Vagina (tissue), 2 donors: Measurements from ENCODE around the gene SLC1A2. TPM values are rescaled to one million over a fixed set of nuclear protein-coding genes. Genes with fewer than 3 reads are reported as not detected.

ENCODE experiments used
- DNase-seq, 2 donors: peaks; one replicate each; pipeline ENCODE4 v3.0.0-alpha.2; 2017; ENCODE audit errors: extremely low spot score in 2 of 2
- H3K27ac ChIP-seq: fragments of 200-600 bp; sonication (generic); one replicate; pipeline ENCODE4 v1.5.1; 2019
- H3K27me3 ChIP-seq: fragments of 200-600 bp; sonication (generic); one replicate; pipeline ENCODE4 v1.5.1; 2019
- H3K36me3 ChIP-seq, 2 donors: fragments of 200-600 bp; sonication (generic); one replicate each; pipeline ENCODE4 v1.5.1; 2017 to 2019
- H3K4me1 ChIP-seq: fragments of 200-600 bp; sonication (generic); one replicate; pipeline ENCODE4 v1.5.1; 2019
- H3K4me3 ChIP-seq, 2 donors: fragments of 200-600 bp; sonication (generic); 1 replicate in 1 of 2; 2 replicates in 1 of 2; pipeline ENCODE4 v1.5.1; 2016 to 2019
- H3K9me3 ChIP-seq: fragments of 200-600 bp; sonication (generic); one replicate; pipeline ENCODE4 v1.5.1; 2019
- CTCF ChIP-seq, 3 experiments: fragments of 450-650 bp in 2 of 3; fragments of 200-600 bp in 1 of 3; sonication (generic) in 1 of 3; IDR thresholded peaks; one replicate each; pipeline ENCODE4 v1.5.1; 2017 to 2019; ENCODE audit warnings: antibody characterized with exemption in 3 of 3, mild to moderate bottlenecking in 2 of 3, moderate library complexity in 2 of 3
- POLR2A ChIP-seq, 2 donors: fragments of 450-650 bp; IDR thresholded peaks; one replicate each; pipeline ENCODE4 v1.6.1; 2017; ENCODE audit warnings: antibody characterized with exemption in 2 of 2, mild to moderate bottlenecking in 2 of 2, moderate library complexity in 2 of 2
- POLR2AphosphoS5 ChIP-seq, 2 donors: sonication (generic); formaldehyde crosslinking; IDR thresholded peaks; one replicate each; pipeline ENCODE4 v1.9.0; 2017; ENCODE audit warnings: antibody characterized with exemption in 2 of 2, mild to moderate bottlenecking in 2 of 2, low read depth in 1 of 2; ENCODE audit not compliant: insufficient read depth in 1 of 2
- intact Hi-C: fragments of 100-400 bp; cut with DNase I; formaldehyde crosslinking; loops from one replicate; pipeline ENCODE4 v1.15.1; 2023
- total RNA-seq: library from RNA; depleted of rRNA; stranded (reverse); fragments of >200 nt; gene quantifications from one replicate; pipeline ENCODE4 v1.2.3, GENCODE V29; 2016

SLC1A2 gene
- total RNA-seq, 1 donor from 2014 or later, result 4.7 TPM

- Histone ChIP-seq H3K4me3 (no peak overlapping the region), H3K9me3 (no peaks in the 10 kb centered on the region), H3K27me3 (no peaks in the 10 kb centered on the region), H3K4me1 (no peaks in the 10 kb centered on the region), H3K27ac (no peak overlapping the region), H3K36me3 (peaks cover 0 to 19% of the 10 kb centered on the region in 2 donors)
- intact Hi-C loops, result no loop called here
- DNase-seq, result no peak
- no peak for TF ChIP-seq POLR2A (IDR thresholded peaks at IDR 0.05)
- TF ChIP-seq CTCF (IDR thresholded peaks at IDR 0.05), result no peak
- no peak for TF ChIP-seq POLR2AphosphoS5 (IDR thresholded peaks at IDR 0.05; ENCODE audit: insufficient read depth in 1 of 2, low read depth in 1 of 2)
These were observed 13.1 kb upstream of the SLC1A2 start for GRCh38 chr11:35432464-35432863.

- DNase-seq, result no peak
- no peak for TF ChIP-seq POLR2A (IDR thresholded peaks at IDR 0.05)
- no peak for TF ChIP-seq CTCF (IDR thresholded peaks at IDR 0.05)
- no peak for TF ChIP-seq POLR2AphosphoS5 (IDR thresholded peaks at IDR 0.05; ENCODE audit: insufficient read depth in 1 of 2, low read depth in 1 of 2)
- Histone ChIP-seq H3K4me3 (no peak overlapping the region), H3K27ac (no peak overlapping the region), H3K36me3 (peaks cover 0 to 4% of the 10 kb centered on the region in 2 donors), H3K4me1 (no peaks in the 10 kb centered on the region), H3K9me3 (no peaks in the 10 kb centered on the region), H3K27me3 (no peaks in the 10 kb centered on the region)
- intact Hi-C loops, result no loop called here
These were observed 7.7 kb upstream of the SLC1A2 start for GRCh38 chr11:35427071-35427470.

- intact Hi-C loops, result no loop called here
- no peaks in the 10 kb centered on the region for H3K9me3 ChIP-seq
- no peaks in the 10 kb centered on the region for H3K4me1 ChIP-seq
- no peak overlapping the region for H3K27ac ChIP-seq
- TF ChIP-seq POLR2AphosphoS5 (IDR thresholded peaks at IDR 0.05; ENCODE audit: insufficient read depth in 1 of 2, low read depth in 1 of 2), result no peak
- TF ChIP-seq POLR2A (IDR thresholded peaks at IDR 0.05), result no peak
- TF ChIP-seq CTCF (IDR thresholded peaks at IDR 0.05), result no peak
- no peaks in the 10 kb centered on the region for H3K27me3 ChIP-seq
- H3K4me3 ChIP-seq, result no peak overlapping the region
- no peak for DNase-seq
- no peaks in the 10 kb centered on the region for H3K36me3 ChIP-seq
These were observed 7.0 kb upstream of the SLC1A2 start for GRCh38 chr11:35426351-35426750.

- Histone ChIP-seq H3K4me3 (no peak overlapping the region), H3K36me3 (no peaks in the 10 kb centered on the region), H3K4me1 (no peaks in the 10 kb centered on the region), H3K9me3 (no peaks in the 10 kb centered on the region), H3K27ac (no peak overlapping the region), H3K27me3 (no peaks in the 10 kb centered on the region)
- DNase-seq, result no peak
- TF ChIP-seq CTCF (IDR thresholded peaks at IDR 0.05), result no peak
- no peak for TF ChIP-seq POLR2A (IDR thresholded peaks at IDR 0.05)
- TF ChIP-seq POLR2AphosphoS5 (IDR thresholded peaks at IDR 0.05; ENCODE audit: insufficient read depth in 1 of 2, low read depth in 1 of 2), result no peak
- intact Hi-C loops, result no loop called here
These were observed 6.3 kb upstream of the SLC1A2 start for GRCh38 chr11:35425603-35426212.

GRCh38 chr11:35424157-35424940, 5.0 kb upstream of the SLC1A2 start:
- Histone ChIP-seq H3K27me3 (no peaks in the 10 kb centered on the region), H3K4me1 (peaks cover 11% of the 10 kb centered on the region), H3K9me3 (no peaks in the 10 kb centered on the region), H3K27ac (no peak overlapping the region), H3K36me3 (no peaks in the 10 kb centered on the region), H3K4me3 (no peak overlapping the region)
- intact Hi-C loops, result no loop called here
- no peak for TF ChIP-seq POLR2AphosphoS5 (IDR thresholded peaks at IDR 0.05; ENCODE audit: insufficient read depth in 1 of 2, low read depth in 1 of 2)
- no peak for TF ChIP-seq CTCF (IDR thresholded peaks at IDR 0.05)
- no peak for TF ChIP-seq POLR2A (IDR thresholded peaks at IDR 0.05)
- no peak for DNase-seq
